ENCODE data around the gene EPN2. TPM values are rescaled to one million over a fixed set of nuclear protein-coding genes. Genes with fewer than 3 reads are reported as not detected.

Gene EPN2
- polyA plus RNA-seq, 3 donors = 0.93 TPM; not detected in 2

- no peak for TF ChIP-seq CTCF (IDR thresholded peaks at IDR 0.05)
- peaks cover 0 to under 1% of the 10 kb centered on the region in 2 donors for H3K9me3 ChIP-seq (replicated peaks in 1 of 2; ENCODE audit: control insufficient read depth in 1 of 2, insufficient read depth in 1 of 2, low read length in 2 of 2)
- WGBS (ENCODE audit: insufficient coverage) = 98% methylated on average over 9 of the region's 12 CpGs
Observed at GRCh38 chr17:19319771-19320505, 82.8 kb downstream of the EPN2 start.

GRCh38 chr17:19320876-19321275 is 83.7 kb downstream of the EPN2 start:
- peaks cover 33 to 85% of the 10 kb centered on the region in 2 donors for H3K27me3 ChIP-seq (ENCODE audit: control insufficient read depth in 2 of 2, insufficient read depth in 2 of 2, low read length in 2 of 2)
- TF ChIP-seq CTCF (IDR thresholded peaks at IDR 0.05) = no peak
- Mint-ChIP-seq H3K27ac (no peak overlapping the region), H3K4me1 (no peaks in the 10 kb centered on the region), H3K27me3 (ENCODE audit: low read depth in 3 of 3) (peaks cover 65 to 86% (median 85%) of the 10 kb centered on the region in 3 donors), H3K4me3 (peak overlapping the region in 1 of 2 donors; percentile 59), H3K36me3 (peaks cover 0 to 1% of the 10 kb centered on the region in 2 donors), H3K9me3 (peaks cover 0 to 15% (median 8%) of the 10 kb centered on the region in 7 donors)
- intact Hi-C loops (cut with micrococcal nuclease) = loop anchor here in 1 of 2 donors (5.0 kb wide), 1 partner anchor 39 kb away; no protein-coding TSS in a partner anchor
- no peaks in the 10 kb centered on the region for H4K20me1 ChIP-seq (ENCODE audit: insufficient read depth, low read length)
- no peak overlapping the region for H3K4me2 ChIP-seq (replicated peaks; ENCODE audit: extremely low read depth, low read length, poor library complexity, severe bottlenecking)
- H3K4me1 ChIP-seq (ENCODE audit: control insufficient read depth in 1 of 2, insufficient read depth in 2 of 2, low read length in 2 of 2) = no peaks in the 10 kb centered on the region
- no peak overlapping the region for H3K4me3 ChIP-seq (replicated peaks in 1 of 3; ENCODE audit: low read depth in 2 of 3, low read length in 3 of 3)
- H3K36me3 ChIP-seq (replicated peaks in 1 of 2; ENCODE audit: control insufficient read depth in 1 of 2, insufficient read depth in 2 of 2, low read length in 2 of 2) = no peaks in the 10 kb centered on the region
- no peak for DNase-seq
- no peak overlapping the region for H2AFZ ChIP-seq (ENCODE audit: insufficient read depth, low read depth, low read length, poor library complexity, severe bottlenecking)
- H3K79me2 ChIP-seq (ENCODE audit: insufficient read depth, low read length) = no peaks in the 10 kb centered on the region
- H3K9ac ChIP-seq (ENCODE audit: insufficient read depth, low read length, poor library complexity, severe bottlenecking) = no peak overlapping the region
- peaks cover 0 to 8% of the 10 kb centered on the region in 2 donors for H3K9me3 ChIP-seq (replicated peaks in 1 of 2; ENCODE audit: control insufficient read depth in 1 of 2, insufficient read depth in 1 of 2, low read length in 2 of 2)
- 92% methylated on average over 5 of the region's 5 CpGs for WGBS (ENCODE audit: insufficient coverage)
- no peak overlapping the region for H3K27ac ChIP-seq (ENCODE audit: low read depth in 1 of 2, low read length in 2 of 2)

More at GRCh38 chr17:19319771-19320505, 82.8 kb downstream of the EPN2 start:
- no peak overlapping the region for H2AFZ ChIP-seq (ENCODE audit: insufficient read depth, low read depth, low read length, poor library complexity, severe bottlenecking)
- Mint-ChIP-seq H3K9me3 (peaks cover 0 to 5% (median under 1%) of the 10 kb centered on the region in 7 donors), H3K4me3 (peak overlapping the region in 1 of 2 donors; percentile 59), H3K27me3 (ENCODE audit: low read depth in 3 of 3) (peaks cover 74 to 88% (median 87%) of the 10 kb centered on the region in 3 donors), H3K27ac (no peak overlapping the region), H3K36me3 (peaks cover 0 to 4% of the 10 kb centered on the region in 2 donors), H3K4me1 (no peaks in the 10 kb centered on the region)
- H3K9ac ChIP-seq (ENCODE audit: insufficient read depth, low read length, poor library complexity, severe bottlenecking) = no peak overlapping the region
- no peaks in the 10 kb centered on the region for H4K20me1 ChIP-seq (ENCODE audit: insufficient read depth, low read length)
- no peak overlapping the region for H3K4me3 ChIP-seq (replicated peaks in 1 of 3; ENCODE audit: low read depth in 2 of 3, low read length in 3 of 3)
- DNase-seq = no peak
- no peak overlapping the region for H3K4me2 ChIP-seq (replicated peaks; ENCODE audit: extremely low read depth, low read length, poor library complexity, severe bottlenecking)
- H3K27me3 ChIP-seq (ENCODE audit: control insufficient read depth in 2 of 2, insufficient read depth in 2 of 2, low read length in 2 of 2) = peaks cover 30 to 85% of the 10 kb centered on the region in 2 donors
- H3K4me1 ChIP-seq (ENCODE audit: control insufficient read depth in 1 of 2, insufficient read depth in 2 of 2, low read length in 2 of 2) = no peaks in the 10 kb centered on the region
- intact Hi-C loops (cut with micrococcal nuclease) = loop anchor here in 1 of 2 donors (5.0 kb wide), 1 partner anchor 38 kb away; no protein-coding TSS in a partner anchor
- no peaks in the 10 kb centered on the region for H3K79me2 ChIP-seq (ENCODE audit: insufficient read depth, low read length)
- no peak overlapping the region for H3K27ac ChIP-seq (ENCODE audit: low read depth in 1 of 2, low read length in 2 of 2)
- no peaks in the 10 kb centered on the region for H3K36me3 ChIP-seq (replicated peaks in 1 of 2; ENCODE audit: control insufficient read depth in 1 of 2, insufficient read depth in 2 of 2, low read length in 2 of 2)

Measured in CD14-positive monocyte (primary cell).